GM19397 (cell line): ENCODE results near the gene RUNX1.
"Not testable (repeated sequence)": the region's sequence is repeated elsewhere in the genome, so short reads cannot be mapped to it uniquely, and the experiment has no call there.

ENCODE experiments used
- ATAC-seq: cut with Tn5 transposase; IDR thresholded peaks from one replicate; pipeline ENCODE4 v1.9.1; 2021; ENCODE audit warnings: mild to moderate bottlenecking, moderate library complexity; ENCODE audit not compliant: unreplicated experiment

RUNX1 gene

GRCh38 chr21:34817821-34818661, 231.1 kb downstream of the RUNX1 start:
- no peak for ATAC-seq

- no peak for ATAC-seq
These were observed 233.0 kb downstream of the RUNX1 start for GRCh38 chr21:34815831-34816705.

- no peak for ATAC-seq
These were observed 234.6 kb downstream of the RUNX1 start for GRCh38 chr21:34814529-34814951.

GRCh38 chr21:34813266-34813894, 235.7 kb downstream of the RUNX1 start:
- ATAC-seq, result no peak

- ATAC-seq, result no peak
These were observed 236.4 kb downstream of the RUNX1 start for GRCh38 chr21:34812504-34813265.

GRCh38 chr21:34811368-34811767, 237.7 kb downstream of the RUNX1 start:
- ATAC-seq, result no peak

- no peak for ATAC-seq
These were observed 238.3 kb downstream of the RUNX1 start for GRCh38 chr21:34810786-34811185.

- no peak for ATAC-seq
These were observed 239.3 kb downstream of the RUNX1 start for GRCh38 chr21:34809822-34810221.

- no peak for ATAC-seq
These were observed 240.4 kb downstream of the RUNX1 start for GRCh38 chr21:34808569-34809204.

GRCh38 chr21:34807881-34808568, 241.1 kb downstream of the RUNX1 start:
- ATAC-seq, result peak; percentile 7

- ATAC-seq, result peak; percentile 55
These were observed 241.8 kb downstream of the RUNX1 start for GRCh38 chr21:34807146-34807880.

GRCh38 chr21:34806423-34806822, 242.7 kb downstream of the RUNX1 start:
- ATAC-seq, result no peak

- ATAC-seq, result no peak
These were observed 243.9 kb downstream of the RUNX1 start for GRCh38 chr21:34805157-34805556.

- ATAC-seq, result not testable (repeated sequence)
These were observed 244.5 kb downstream of the RUNX1 start for GRCh38 chr21:34804584-34804983.

- no peak for ATAC-seq
These were observed 245.2 kb downstream of the RUNX1 start for GRCh38 chr21:34803782-34804370.

GRCh38 chr21:34802180-34802899, 246.8 kb downstream of the RUNX1 start:
- no peak for ATAC-seq

GRCh38 chr21:34801519-34802132, 247.5 kb downstream of the RUNX1 start:
- no peak for ATAC-seq
